Tibial nerve (tissue), 4 donors: ENCODE results near the gene PEX14. TPM values are rescaled to one million over a fixed set of nuclear protein-coding genes. Genes with fewer than 3 reads are reported as not detected.

Experiments
- DNase-seq, 2 donors: peaks; one replicate each; pipeline ENCODE4 v3.0.0-alpha.2; 2019; ENCODE audit warnings: low spot score in 2 of 2
- H3K27ac ChIP-seq, 4 donors: fragments of 200-600 bp; sonication (generic) in 3 of 4; one replicate each; pipeline ENCODE4 v1.5.1; 2017 to 2019; ENCODE audit warnings: mild to moderate bottlenecking in 1 of 4
- H3K27me3 ChIP-seq, 2 donors: fragments of 200-600 bp; sonication (generic) in 1 of 2; one replicate each; pipeline versions ENCODE4 v1.5.1 to v1.6.0; 2017 to 2019
- H3K36me3 ChIP-seq, 3 donors: fragments of 200-600 bp; sonication (generic); one replicate each; pipeline ENCODE4 v1.5.1; 2018 to 2019
- H3K4me1 ChIP-seq, 4 donors: fragments of 200-600 bp; sonication (generic) in 3 of 4; one replicate each; pipeline ENCODE4 v1.5.1; 2017 to 2019
- H3K4me3 ChIP-seq, 4 donors: fragments of 200-600 bp; sonication (generic) in 3 of 4; one replicate each; pipeline ENCODE4 v1.5.1; 2017 to 2019; ENCODE audit warnings: mild to moderate bottlenecking in 1 of 4, moderate library complexity in 1 of 4
- H3K9me3 ChIP-seq, 4 donors: fragments of 200-600 bp; sonication (generic) in 3 of 4; one replicate each; pipeline ENCODE4 v1.5.1; 2017 to 2019
- EP300 ChIP-seq, 2 donors: sonication (generic); formaldehyde crosslinking; IDR thresholded peaks; one replicate each; pipeline ENCODE4 v1.6.1; 2017; ENCODE audit warnings: antibody characterized with exemption in 2 of 2, mild to moderate bottlenecking in 1 of 2
- POLR2A ChIP-seq, 2 donors: fragments of 450-650 bp; IDR thresholded peaks; one replicate each; pipeline ENCODE4 v1.6.1; 2017; ENCODE audit warnings: antibody characterized with exemption in 2 of 2, mild to moderate bottlenecking in 2 of 2, moderate library complexity in 2 of 2
- WGBS, 2 donors: methylation state at CpG; one replicate each; pipeline ENCODE4 v1.1.5; 2018; 5-methylcytosine and 5-hydroxymethylcytosine counted together
- total RNA-seq, 4 donors: library from RNA; depleted of rRNA; stranded (reverse); fragments of >200 nt; gene quantifications; one replicate each; pipeline ENCODE4 v1.1.0, GENCODE V29; 2016
- TF ChIP-seq, protein P1 (sequence below), 5 experiments: fragments of 200-600 bp in 3 of 5; fragments of 450-650 bp in 2 of 5; sonication (generic) in 3 of 5; IDR thresholded peaks; one replicate each; pipeline ENCODE4 v1.5.1; 2016 to 2019; ENCODE audit warnings: antibody characterized with exemption in 5 of 5, mild to moderate bottlenecking in 3 of 5, moderate library complexity in 2 of 5

Gene PEX14
- total RNA-seq, 4 donors from 2014 or later = 14.4 to 21.8 (median 18.2) TPM

DNA sequence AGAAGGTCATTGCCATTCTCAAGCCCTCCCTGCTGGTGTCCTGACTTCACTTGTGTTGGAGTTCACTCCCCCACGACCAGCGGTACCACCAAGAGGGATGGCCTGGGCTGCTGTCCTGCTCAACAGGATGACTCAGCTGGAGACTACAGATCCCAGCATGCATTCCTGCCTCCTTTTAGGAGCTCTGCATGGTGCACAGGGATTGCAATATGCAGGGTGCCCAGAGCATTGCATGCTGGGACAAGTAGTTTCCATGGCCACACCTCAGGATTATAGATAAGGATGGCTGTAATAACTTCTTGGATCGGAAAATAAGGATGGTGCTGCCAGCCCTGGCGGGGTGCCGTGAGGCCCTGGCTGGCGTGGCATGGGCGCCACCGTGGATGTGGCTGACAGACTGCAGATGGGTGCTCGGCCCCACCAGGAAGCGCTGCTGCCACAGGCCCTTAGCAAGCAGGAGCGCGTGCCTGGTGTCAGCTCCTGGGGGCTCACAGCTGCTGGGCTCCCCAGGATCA is 171.7 kb downstream of the PEX14 start:
- no peak overlapping the region for H3K4me3 ChIP-seq
- no peak for TF ChIP-seq POLR2A (IDR thresholded peaks at IDR 0.05)
- TF ChIP-seq EP300 (IDR thresholded peaks at IDR 0.05) = no peak
- TF ChIP-seq, protein P1, sequence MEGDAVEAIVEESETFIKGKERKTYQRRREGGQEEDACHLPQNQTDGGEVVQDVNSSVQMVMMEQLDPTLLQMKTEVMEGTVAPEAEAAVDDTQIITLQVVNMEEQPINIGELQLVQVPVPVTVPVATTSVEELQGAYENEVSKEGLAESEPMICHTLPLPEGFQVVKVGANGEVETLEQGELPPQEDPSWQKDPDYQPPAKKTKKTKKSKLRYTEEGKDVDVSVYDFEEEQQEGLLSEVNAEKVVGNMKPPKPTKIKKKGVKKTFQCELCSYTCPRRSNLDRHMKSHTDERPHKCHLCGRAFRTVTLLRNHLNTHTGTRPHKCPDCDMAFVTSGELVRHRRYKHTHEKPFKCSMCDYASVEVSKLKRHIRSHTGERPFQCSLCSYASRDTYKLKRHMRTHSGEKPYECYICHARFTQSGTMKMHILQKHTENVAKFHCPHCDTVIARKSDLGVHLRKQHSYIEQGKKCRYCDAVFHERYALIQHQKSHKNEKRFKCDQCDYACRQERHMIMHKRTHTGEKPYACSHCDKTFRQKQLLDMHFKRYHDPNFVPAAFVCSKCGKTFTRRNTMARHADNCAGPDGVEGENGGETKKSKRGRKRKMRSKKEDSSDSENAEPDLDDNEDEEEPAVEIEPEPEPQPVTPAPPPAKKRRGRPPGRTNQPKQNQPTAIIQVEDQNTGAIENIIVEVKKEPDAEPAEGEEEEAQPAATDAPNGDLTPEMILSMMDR (IDR thresholded peaks at IDR 0.05) = no peak
- peaks cover 0 to 3% (median 0%) of the 10 kb centered on the region in 3 donors for H3K36me3 ChIP-seq
- WGBS, 2 donors = 88 to 89% methylated on average over 9 to 12 of the region's 12 CpGs
- H3K4me1 ChIP-seq = peaks cover 0 to 14% (median 0%) of the 10 kb centered on the region in 4 donors
- H3K9me3 ChIP-seq = no peaks in the 10 kb centered on the region
- no peak overlapping the region for H3K27ac ChIP-seq
- no peak for DNase-seq
- H3K27me3 ChIP-seq = peaks cover 0 to 7% of the 10 kb centered on the region in 2 donors

DNA sequence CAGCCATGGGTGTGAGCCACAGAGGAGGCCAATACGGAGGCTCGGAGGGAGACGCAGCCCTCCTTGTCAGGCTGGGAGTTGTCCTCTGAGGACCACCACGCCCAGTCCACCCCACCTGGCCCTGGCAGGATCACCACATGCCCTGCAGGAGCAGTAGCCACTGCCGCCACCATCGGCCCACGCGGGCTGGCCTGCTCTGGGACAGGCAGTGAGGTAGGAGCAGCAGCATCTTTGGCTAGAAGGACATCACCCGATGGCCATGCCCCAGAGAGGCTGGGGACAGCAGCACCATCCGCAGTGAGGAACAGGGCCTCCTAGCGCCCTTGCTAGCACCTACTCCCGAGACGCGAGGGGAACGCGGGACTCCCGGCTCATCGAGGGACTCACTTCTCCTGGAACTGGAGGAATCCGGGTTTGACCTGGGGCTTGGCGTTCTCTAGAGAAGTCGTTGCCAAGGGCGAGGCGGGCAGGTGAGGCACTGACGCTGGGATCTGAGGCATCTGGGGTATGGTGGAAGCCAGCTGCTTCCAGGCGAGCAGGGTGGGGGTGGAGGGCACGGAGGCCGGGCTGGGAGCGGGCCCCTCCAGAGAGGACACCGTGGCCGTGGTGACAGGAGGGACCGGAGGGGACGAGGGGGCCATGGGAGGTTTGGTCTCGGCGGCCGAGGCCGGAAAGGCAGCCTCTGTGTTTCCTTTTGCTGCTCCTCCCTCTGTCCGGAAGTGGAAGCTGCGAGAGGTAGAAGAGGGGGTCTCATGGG is 172.8 kb downstream of the PEX14 start:
- DNase-seq = no peak
- H3K27me3 ChIP-seq = peaks cover 0 to 8% of the 10 kb centered on the region in 2 donors
- 94 to 95% methylated on average over 32 to 38 of the region's 38 CpGs for whole genome bisulfite sequencing, 2 donors
- no peak overlapping the region for H3K27ac ChIP-seq
- no peaks in the 10 kb centered on the region for H3K9me3 ChIP-seq
- H3K4me3 ChIP-seq = no peak overlapping the region
- TF ChIP-seq POLR2A (IDR thresholded peaks at IDR 0.05) (no peak), EP300 (IDR thresholded peaks at IDR 0.05) (no peak)
- TF ChIP-seq, protein P1 (IDR thresholded peaks at IDR 0.05) = no peak
- peaks cover 0 to 14% (median 0%) of the 10 kb centered on the region in 4 donors for H3K4me1 ChIP-seq
- H3K36me3 ChIP-seq = peaks cover 0 to 3% (median 0%) of the 10 kb centered on the region in 3 donors

DNA sequence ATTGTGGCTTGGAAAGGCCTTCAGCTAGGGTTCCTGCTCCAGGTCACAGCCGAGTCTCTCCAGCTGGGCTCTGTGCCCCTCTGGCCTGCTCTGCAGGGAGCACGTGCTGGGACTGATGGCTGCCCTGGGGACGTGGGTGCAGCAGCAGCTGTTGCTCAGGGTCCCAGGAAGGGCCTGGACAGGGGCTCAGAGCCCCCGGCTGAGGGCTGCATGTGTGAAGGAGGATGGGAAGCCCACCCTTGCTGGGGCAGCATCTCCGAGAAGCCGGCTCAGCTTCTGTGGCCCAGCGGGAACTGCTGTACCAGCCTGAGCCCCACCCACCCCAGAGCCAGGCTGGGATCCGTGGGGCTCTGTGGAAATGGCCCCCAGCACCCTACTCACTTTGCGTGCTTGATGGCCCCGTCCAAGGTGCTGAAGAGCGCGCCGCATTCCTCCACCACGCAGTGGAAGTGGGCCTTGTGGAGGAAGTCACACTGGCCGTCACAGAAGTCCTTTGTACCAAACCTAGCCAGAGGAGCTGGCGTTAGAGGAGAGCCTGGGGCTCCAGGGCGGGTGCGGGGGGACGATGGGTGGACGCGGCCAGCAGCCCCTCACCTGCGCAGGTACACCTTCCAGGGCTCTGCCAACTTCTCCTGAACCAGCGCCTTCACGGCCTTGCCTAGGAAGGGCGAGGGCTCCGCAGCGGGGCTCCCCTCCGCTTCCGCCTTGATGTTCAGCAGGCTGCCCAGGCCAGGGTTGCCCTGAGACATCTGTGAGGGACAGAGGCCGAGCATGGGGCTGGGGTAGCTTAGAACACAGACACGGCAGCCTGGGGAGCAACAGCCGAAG is 174.2 kb downstream of the PEX14 start:
- Histone ChIP-seq H3K4me1 (peaks cover 0 to 14% (median 0%) of the 10 kb centered on the region in 4 donors), H3K27me3 (peaks cover 0 to 8% of the 10 kb centered on the region in 2 donors), H3K36me3 (peaks cover 0 to 12% (median 0%) of the 10 kb centered on the region in 3 donors), H3K9me3 (no peaks in the 10 kb centered on the region), H3K27ac (no peak overlapping the region), H3K4me3 (no peak overlapping the region)
- TF ChIP-seq EP300 (IDR thresholded peaks at IDR 0.05) (no peak), POLR2A (IDR thresholded peaks at IDR 0.05) (no peak)
- TF ChIP-seq, protein P1 (IDR thresholded peaks at IDR 0.05) = no peak
- no peak for DNase-seq
- WGBS, 2 donors = 62 to 72% methylated on average over 9 to 29 of the region's 32 CpGs

DNA sequence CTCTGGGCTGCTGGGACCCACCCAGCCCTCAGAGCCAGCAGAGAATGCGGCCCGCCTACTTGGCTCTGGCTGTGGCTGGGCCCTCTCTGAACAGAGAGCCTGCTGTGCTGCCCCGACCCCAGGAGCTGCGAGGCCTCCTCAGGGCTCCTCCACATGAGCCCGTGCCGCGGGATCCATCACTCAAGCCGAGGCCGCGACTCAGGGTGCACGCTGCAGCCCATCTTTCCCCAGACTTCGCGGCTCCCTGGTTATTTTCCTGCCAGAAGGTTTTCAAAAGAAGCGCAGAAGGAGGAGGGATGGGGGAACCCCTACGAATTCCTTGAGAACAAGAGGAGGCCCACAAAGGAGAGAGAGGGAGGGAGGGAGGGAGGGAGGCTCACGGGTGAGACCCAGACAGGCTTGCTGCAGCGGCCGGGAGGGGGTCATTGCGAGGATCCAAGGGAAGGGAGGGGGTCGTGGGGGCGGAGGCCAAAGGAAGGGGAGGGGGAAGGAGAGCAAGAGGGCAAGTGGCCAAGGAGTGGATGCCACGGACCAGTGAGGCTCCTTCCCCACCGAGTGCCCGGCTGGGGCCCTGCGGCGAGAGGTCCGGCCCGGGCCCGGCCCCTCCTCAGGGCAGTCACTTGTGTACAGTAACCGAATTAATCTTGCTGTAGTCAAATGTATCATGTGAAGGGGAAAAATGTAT is 174.9 kb downstream of the PEX14 start:
- no peak for DNase-seq
- Histone ChIP-seq H3K9me3 (no peaks in the 10 kb centered on the region), H3K36me3 (peaks cover 0 to 16% (median 0%) of the 10 kb centered on the region in 3 donors), H3K4me1 (peaks cover 0 to 14% (median 0%) of the 10 kb centered on the region in 4 donors), H3K27me3 (peaks cover 0 to 8% of the 10 kb centered on the region in 2 donors), H3K27ac (no peak overlapping the region), H3K4me3 (no peak overlapping the region)
- no peak for TF ChIP-seq POLR2A (IDR thresholded peaks at IDR 0.05)
- no peak for TF ChIP-seq EP300 (IDR thresholded peaks at IDR 0.05)
- TF ChIP-seq, protein P1 (IDR thresholded peaks at IDR 0.05) = no peak
- WGBS, 2 donors = 39 to 49% methylated on average over 28 to 30 of the region's 30 CpGs
